Posterior vena cava (tissue), 2 donors: ENCODE results near the gene SLC2A11. TPM values are rescaled to one million over a fixed set of nuclear protein-coding genes. Genes with fewer than 3 reads are reported as not detected.
A peak's percentile ranks its signal among the peaks of the same experiment; 100 is the strongest.

ENCODE experiments used
- DNase-seq: peaks from one replicate; pipeline ENCODE4 v3.0.0-alpha.2; 2020; ENCODE audit warnings: low spot score
- intact Hi-C, 2 donors: fragments of 100-400 bp; cut with DNase I; formaldehyde crosslinking; loops; one replicate each; pipeline versions ENCODE4 v1.14.1 to v1.14.2; 2022 to 2023
- long read RNA-seq, 2 donors: library from polyadenylated mRNA; unstranded; transcript quantifications; one replicate each; pipeline ENCODE4 v2.0.0, GENCODE V29; 2020 to 2021
- total RNA-seq, 2 donors: library from RNA; stranded (reverse); fragmentation: NEBNext Ultra II Directional; extraction: Animal tissue kit (Norgen Biotek cat#: 25700); gene quantifications; one replicate each; pipeline ENCODE4 v1.2.1, GENCODE V29; 2021
- donor health status: DM: yes; HTN: yes; CAD: no.
- donor health status: DM: yes; HTN: yes; CAD: no.

Gene SLC2A11, protein sequence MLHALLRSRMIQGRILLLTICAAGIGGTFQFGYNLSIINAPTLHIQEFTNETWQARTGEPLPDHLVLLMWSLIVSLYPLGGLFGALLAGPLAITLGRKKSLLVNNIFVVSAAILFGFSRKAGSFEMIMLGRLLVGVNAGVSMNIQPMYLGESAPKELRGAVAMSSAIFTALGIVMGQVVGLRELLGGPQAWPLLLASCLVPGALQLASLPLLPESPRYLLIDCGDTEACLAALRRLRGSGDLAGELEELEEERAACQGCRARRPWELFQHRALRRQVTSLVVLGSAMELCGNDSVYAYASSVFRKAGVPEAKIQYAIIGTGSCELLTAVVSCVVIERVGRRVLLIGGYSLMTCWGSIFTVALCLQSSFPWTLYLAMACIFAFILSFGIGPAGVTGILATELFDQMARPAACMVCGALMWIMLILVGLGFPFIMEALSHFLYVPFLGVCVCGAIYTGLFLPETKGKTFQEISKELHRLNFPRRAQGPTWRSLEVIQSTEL
- 1 to 10 TPM; 4.9 to 7.4 TPM for total RNA-seq
- long read RNA-seq, donor 1, partial matches to known transcripts: 1 of 1 reads
- long read RNA-seq, donor 1, other reads (novel, unspliced or antisense): 0 of 1 reads
- long read RNA-seq, donor 2, partial matches to known transcripts: 3 of 6 reads
- long read RNA-seq, donor 2, other reads (novel, unspliced or antisense): 3 of 6 reads

DNA sequence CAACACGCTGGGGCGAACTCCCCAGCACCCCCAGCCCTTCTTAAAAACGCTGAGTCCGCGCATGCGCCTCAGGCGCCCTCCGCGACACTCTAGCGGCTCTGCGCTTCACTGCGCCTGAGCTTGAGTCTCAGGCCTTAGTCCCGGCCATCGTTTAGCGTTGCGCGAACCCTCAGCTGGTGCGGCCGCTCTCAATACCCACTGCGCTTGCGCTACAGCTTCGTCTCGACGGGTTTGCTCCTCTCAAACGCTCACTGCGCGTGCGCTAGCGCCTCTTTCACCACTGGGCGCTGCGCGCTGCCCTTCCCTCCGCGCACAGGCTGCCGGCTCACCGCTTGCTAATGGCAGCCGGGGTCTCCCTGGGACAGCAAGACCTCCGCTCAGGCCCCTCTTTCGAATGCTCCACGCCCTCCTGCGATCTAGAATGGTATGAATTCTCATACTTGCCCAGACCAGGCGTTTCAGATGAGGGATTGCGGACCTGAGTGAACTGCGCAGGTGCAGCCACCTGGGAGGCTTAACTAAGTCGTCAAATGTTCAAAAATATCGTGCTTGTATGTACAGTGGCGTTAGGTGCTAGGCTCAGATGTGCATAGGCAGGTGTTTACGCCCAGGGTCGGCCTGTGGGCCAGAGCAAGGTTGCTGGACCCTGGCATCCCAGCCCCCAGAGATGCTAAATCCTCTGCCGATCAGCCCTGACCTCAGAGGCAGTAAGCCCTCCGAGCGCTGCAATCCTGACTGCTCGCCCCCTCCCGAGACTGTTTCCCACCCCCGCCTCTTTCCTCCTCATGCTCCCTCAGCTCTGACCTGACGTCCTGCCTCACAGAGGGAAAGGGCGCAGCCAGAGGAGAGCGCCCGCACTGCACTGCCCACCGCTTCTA lies at the start of gene SLC2A11:
SLC2A11 (plus strand) TSS at position 270 of the 878 bp plus-strand sequence; CDS start at position 395, 125 bp downstream.
- intact Hi-C loops: loop anchor here in 1 of 2 donors (10.0 kb wide), 1 partner anchor 313 kb away; no protein-coding TSS in a partner anchor
- DNase-seq: peak; percentile 99

DNA sequence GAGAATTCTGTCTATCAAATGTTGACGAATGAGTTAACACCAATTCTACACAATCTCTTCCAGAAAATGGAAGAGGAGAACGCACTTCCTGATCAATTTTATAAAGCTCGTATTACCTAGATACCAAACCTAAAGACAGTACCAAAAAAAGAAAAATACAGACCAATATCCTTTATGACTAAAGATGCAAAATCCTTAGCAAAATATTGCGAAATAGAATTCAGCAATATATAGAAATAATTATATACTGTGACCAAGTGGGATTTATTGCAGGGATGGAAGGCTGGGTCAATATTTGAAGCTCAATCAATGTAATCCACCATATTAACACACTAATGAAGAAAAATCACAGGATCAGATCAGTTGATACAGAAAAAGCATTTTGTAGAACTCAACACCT lies 45.3 kb upstream of the SLC2A11 start:
- intact Hi-C loops: no loop called here
- no peak for DNase-seq

DNA sequence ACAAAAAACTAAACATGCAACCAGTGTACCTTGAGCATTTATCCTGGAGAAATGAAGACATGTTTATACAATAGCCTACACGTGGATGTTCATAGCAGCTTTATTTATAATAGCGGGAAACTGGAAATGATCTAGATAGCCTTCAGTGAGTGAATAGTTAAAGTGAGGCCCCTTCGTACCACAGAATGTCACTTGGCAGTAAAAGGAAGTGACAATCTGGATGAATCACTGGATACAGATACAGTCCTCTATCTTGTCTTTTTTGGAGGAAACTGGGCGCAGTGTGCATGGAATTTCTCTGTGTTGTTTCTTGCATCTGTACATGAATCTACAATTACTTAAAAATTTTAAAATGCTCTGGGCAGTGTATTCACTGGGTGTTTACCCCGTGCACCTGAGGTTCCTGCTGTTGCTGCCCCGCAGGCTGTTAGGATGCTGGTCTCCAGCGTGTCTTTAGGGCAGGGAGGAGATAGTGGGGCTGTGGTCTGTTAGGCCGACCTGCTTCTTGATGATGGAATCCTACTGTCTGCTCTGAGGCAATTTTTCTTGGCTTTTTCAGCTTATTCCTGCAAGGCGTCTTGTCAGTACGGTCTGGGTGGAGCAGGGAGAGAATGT lies 42.0 kb upstream of the SLC2A11 start:
- intact Hi-C loops: no loop called here
- peak; percentile 28 for DNase-seq

DNA sequence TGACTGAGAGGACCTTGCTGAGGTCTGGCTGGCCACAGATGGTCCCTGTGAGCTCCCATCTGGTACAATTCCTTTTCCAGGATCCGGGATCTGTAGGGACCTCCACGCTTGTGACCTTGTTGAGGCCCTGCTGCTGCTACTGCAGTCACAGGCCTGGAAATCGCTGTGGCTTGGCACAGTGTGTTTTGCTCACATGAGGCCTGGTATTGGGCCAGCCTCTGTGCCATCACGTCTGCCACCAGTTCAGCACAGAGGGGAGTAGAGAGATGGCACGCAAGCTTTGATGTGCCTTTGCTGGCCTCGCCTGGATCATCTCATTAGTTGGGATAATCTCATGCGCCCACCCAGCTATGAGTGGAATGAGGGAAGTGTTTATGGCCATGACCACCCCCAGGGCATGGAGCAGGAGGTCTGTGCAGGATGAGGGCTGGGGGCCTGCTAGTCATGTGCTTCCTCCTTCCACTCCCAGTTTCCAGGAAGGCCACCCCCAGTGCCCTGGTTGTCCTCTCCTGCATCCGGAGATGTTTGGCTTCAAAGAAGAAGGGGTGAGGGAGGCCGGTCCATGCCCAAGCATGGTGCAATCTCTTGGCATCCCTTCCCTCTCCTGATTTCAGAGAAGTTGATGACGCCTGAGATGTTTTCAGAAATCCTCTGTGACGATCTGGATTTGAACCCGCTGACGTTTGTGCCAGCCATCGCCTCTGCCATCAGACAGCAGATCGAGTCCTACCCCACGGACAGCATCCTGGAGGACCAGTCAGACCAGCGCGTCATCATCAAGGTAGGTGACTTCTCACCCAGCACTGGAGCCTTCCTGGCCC lies 41.3 kb upstream of the SLC2A11 start:
- no peak for DNase-seq
- intact Hi-C loops: no loop called here

DNA sequence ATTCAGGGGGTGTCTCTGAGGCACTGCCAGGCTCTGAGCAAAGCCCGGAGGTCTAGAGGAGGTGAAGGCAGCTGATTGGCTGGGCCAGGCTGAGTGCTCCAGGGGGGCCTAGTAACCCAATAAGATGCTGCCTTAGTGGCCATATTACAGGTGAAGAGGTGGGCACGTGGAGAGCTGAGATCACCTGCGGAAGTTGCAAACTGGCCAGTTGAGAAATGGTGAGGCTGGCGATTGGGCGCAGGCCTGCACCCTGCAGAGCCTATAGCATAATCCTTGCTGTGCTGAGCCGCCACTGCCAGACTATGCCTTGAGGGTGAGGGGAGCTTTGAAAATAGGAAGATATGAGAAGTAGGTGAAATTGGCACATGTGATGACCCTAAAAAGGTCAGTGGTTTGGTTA lies 40.5 kb upstream of the SLC2A11 start:
- intact Hi-C loops: no loop called here
- no peak for DNase-seq

DNA sequence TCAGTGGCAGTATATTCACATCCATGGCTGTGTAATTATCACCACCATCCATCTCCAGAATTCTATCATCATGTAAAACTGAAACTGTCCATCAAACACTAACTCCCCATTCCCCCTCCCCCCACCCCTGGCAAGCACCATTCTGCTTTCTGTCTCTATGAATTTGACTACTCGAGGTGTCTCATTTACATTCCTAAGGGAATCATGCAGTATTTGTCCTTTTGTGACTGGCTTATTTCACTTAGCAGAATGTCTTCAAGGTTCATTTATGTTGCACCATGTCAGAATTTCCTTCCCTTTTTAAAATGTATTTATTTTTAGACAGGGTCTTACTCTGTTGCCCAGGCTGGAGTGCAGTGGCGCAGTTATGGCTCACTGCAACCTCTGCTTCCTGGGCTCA lies 39.1 kb upstream of the SLC2A11 start:
- intact Hi-C loops: no loop called here

DNA sequence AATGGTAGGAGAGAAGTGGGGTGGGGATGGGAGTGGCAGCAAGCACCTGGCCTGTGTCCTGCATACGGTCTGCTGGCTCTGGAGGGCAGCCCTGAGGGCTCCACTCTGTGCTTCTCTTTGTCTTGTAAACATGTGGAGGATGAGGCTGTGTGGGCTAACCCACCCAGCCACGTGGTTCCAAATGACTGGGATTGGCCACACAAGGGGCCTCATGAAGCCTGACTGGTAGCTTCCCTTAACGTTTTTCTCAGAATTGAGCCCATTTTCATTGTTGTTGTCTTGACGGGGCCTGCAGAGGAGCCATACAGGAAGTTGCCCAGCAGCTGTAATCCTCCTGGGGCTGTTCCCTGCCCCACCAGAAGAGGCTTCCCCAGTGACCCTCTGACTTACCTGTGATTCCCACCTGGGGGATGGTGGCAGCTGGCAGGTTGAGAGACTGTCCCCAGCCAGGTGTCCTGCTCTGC lies 36.9 kb upstream of the SLC2A11 start:
- intact Hi-C loops: no loop called here
- no peak for DNase-seq

More for the DNA sequence above, 39.1 kb upstream of the SLC2A11 start:
- no peak for DNase-seq

DNA sequence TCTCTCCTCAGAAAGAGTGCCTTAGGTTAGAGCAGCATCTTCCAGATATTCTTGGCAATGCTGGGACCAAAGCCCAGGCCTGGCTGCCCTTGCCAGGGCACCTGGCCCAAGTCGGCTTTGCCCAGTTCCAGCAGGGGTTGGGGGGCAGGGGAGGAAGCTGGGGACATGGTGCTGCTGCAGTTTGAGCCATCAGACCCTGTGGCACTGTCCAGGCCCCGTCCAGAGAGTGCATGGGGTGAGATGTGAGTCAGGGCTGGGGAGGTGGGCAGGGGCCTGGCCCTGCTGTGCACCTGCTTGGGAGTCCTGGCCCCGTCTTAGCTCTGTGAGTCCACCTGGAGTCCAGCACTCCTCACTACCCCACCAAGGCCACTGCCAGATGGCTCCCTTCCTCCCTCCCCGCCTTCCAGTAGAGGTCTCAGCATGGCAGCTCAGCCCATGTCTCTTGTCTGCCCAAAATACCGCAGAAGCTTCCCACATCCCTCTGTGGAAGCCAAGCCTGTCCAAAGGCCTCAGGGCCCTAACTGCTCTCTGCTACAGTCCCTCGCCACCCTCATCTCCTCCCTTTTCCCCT lies 35.5 kb upstream of the SLC2A11 start:
- DNase-seq: no peak

DNA sequence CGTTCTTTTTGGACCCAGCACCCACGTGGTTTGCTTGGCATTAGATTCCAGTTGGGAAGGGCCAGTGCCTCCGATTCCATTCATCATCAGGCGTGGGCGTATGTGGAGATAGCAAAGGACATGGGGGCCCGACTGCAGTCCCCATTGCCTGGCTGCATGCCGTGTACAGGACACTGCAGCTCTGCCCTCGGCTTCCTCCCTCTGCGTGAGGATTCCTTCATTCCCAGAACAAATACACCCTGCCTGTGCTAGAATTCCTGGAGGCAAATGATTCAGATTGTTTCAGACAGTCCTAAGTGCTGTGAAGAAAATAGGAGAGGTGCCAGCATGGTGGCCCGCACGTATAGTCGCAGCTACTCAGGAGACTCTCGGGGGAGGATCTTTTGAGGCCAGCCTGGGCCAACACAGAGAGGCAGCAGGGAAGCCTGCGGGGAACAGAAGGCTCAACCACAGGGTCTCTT lies 34.3 kb upstream of the SLC2A11 start:
- intact Hi-C loops: no loop called here
- no peak for DNase-seq

More for the DNA sequence above, 35.5 kb upstream of the SLC2A11 start:
- intact Hi-C loops: no loop called here

DNA sequence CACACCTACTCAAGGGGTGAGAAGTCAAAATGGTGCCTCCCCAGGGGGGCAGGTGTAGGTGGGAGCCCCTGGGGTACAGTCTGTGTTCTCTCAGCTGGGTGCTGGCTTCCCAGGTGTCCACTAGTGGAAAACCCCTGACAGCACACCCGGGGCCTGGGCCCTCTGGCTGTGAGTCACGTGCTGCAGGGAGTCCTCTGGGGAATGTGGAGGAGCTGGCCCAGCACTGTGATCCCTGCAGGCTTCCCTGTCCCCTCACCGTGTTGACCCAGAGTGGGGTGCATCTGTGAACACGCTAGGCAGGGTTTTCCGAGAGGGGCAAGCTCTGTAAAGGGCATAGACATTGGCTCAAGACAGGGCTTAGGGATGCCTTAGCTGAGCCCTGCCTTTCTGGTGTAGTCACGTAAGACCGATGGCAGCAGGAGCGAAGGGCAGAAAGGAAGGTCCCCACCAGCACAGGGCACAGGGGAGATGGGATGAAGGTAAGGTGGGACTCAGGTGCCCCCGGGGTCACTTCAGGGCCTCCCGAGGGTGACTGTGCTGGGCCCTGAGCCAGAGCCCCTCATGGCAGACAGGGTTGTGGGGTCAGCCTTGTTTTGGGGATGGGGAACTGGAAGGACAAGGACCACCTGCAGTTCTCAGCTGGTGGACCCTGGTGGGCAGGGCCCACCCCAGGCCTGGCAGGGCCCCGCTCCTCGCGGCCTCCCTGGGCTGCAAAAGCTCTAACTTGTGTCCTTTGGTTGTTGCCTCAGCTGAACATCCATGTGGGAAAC lies 33.0 kb upstream of the SLC2A11 start:
- intact Hi-C loops: no loop called here
- DNase-seq: no peak

DNA sequence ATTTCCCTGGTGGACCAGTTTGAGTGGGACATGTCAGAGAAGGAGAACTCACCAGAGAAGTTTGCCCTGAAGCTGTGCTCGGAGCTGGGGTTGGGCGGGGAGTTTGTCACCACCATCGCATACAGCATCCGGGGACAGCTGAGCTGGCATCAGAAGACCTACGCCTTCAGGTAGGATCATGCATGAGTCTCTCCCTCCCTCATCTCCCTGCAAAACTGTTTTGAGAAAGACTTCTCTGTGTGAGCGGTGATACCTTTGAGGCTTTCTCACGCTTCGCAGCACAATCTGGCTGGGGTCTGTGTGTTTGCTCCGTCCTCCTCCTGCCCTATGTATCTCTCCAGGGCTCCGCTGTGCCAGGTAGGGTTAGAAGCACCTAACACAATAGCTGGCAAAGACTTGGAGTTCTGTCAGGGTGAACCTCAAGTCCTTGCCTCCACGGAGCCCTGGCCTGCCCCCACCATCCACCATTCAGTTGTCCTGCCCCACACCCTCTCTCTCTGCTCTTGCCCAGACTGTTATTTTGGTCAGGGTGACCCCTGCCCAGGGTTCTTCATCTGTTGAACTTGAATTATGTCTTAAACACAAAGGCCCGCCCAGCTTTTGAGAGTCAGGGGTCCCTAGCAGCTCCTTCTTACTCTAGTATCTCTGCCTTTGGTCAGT lies 32.3 kb upstream of the SLC2A11 start:
- no peak for DNase-seq
- intact Hi-C loops: no loop called here

DNA sequence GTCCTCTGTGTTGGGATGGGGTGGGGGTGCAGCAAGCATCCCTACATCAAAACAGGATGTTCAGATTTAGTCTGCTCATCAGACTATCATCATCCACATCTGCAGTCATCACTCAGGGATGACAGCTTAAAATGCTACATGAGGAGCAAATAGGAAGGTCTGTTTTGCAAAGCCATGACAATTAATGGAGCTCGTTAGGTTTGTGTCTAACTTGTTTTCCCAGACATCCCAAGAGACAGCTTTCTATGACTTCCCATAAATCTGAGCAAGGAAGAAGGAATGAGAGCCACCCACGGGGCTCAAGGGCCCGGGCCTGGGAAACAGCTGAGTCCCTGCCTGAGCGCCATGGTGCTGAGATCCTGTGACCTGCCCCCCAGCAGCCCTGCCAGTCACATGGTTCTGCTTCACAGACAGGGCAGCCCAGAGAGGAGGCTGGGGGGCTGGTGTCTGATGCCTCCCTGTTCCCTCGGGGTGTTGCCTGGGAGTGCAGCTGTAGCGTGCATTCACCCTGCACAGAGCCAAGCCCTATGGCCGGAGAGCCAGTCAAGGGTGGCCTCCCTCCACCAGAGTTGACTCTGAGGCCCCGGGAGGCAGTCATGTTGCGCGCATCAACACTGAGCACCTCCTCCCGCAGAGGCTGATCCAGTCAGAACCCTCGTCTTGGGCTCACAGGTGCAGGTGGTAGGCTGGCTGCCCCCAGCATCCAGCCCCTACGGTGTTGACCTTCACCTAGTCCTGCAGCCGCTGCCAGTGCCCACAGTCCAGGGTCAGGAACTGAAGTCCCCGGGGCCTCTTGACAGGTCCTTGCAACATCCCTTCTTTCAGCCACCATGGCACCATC lies 30.9 kb upstream of the SLC2A11 start:
- intact Hi-C loops: no loop called here
- DNase-seq: peak; percentile 79

DNA sequence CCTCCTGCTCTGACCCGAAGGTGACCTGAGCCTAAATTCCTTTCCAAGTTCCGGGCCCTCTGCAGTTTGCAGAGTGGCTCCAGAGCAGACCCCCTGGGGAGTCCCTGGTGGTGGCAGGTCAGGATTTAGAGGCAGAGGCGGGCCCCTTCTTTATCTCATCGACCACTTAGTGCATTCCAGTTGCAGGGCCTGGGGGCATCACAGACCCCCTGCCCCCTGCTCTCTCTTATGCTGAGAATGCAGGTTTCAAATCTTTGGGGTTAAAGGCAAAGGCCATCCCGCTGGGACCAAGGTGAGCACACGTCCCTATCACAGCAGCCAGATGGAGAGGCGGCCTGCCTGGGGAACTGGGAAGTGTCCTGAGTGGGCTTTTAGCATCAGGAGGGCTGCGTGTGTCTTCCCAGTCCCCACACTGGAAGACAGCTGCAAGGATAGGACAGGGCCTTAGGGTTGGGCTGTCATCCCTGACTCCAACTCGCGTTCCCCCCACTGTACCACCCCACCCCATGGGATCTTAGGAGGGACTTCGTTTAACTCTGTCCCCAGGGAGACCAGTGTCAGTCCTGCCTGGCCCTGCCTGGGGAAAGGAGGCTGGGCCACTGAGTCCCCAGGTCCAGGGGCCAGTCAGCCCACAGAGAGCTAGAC lies 30.2 kb upstream of the SLC2A11 start:
- peak; percentile 61 for DNase-seq

DNA sequence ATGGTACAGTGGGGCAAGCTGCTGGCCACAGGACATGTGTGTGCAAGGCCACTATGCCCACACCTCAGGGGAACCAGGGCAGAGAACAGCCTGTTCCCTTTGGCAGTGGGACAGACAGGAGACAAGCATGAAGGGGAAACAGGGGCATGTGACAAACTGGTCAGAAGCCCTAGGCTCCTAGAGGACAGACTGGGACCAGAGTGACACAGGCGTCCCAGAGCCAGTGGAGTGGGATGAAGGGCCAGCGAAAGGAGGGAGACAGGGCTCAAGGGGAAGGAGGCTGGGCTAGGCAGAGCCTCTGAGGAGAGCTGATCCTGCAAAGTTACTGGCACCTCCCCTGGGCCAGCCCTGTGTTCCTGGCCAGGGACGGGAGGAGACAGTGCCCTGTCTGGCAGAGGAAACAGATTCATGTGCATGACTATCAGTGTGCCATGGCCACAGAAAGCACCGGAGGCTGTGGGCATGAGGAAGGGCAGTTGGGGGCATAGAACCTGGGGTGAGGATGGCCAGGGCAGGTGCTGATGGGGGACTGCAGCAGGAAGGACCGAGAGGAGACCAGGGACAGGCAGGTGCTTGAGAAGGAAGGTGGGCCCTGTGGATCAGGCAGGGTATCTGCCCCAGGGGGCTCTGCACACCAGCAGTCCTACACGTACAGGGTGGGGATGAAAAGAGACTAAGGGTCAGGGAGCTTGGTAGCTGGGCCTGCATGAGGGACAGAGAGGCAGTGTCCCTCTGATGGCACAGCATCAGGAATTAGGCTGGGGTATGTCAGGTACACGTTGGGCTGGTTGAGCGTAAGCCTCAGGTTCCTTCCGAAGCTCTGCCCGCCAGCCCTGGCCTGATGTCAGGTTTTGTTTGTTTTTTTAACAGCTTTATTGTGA lies 28.6 kb upstream of the SLC2A11 start:
- DNase-seq: peak; percentile 75
- intact Hi-C loops: no loop called here

More for the DNA sequence above, 30.2 kb upstream of the SLC2A11 start:
- intact Hi-C loops: no loop called here
